HG02938 (cell line): Measurements from ENCODE around the gene MRPS25.
"Not testable (repeated sequence)": the region's sequence is repeated elsewhere in the genome, so short reads cannot be mapped to it uniquely, and the experiment has no call there.

Experiments used
- ATAC-seq: cut with Tn5 transposase; IDR thresholded peaks from one replicate; pipeline ENCODE4 v1.9.1; 2021; ENCODE audit warnings: mild to moderate bottlenecking, moderate library complexity; ENCODE audit not compliant: unreplicated experiment

The MRPS25 gene

GRCh38 chr3:15044326-15044725 lies 20.8 kb downstream of the MRPS25 start:
- ATAC-seq = no peak

GRCh38 chr3:15043408-15044171 lies 21.5 kb downstream of the MRPS25 start:
- no peak for ATAC-seq

- ATAC-seq = no peak
Measured at GRCh38 chr3:15042936-15043335, 22.2 kb downstream of the MRPS25 start.

GRCh38 chr3:15041950-15042349 lies 23.2 kb downstream of the MRPS25 start:
- ATAC-seq = no peak

GRCh38 chr3:15040844-15041243 lies 24.3 kb downstream of the MRPS25 start:
- no peak for ATAC-seq

- ATAC-seq = no peak
Measured at GRCh38 chr3:15038306-15038705, 26.8 kb downstream of the MRPS25 start.

- ATAC-seq = no peak
Measured at GRCh38 chr3:15033103-15033502, 32.0 kb downstream of the MRPS25 start.

GRCh38 chr3:15032650-15033049 lies 32.5 kb downstream of the MRPS25 start:
- ATAC-seq = no peak

GRCh38 chr3:15029625-15030024 lies 35.5 kb downstream of the MRPS25 start:
- ATAC-seq = no peak

GRCh38 chr3:15023719-15024118 lies 41.4 kb downstream of the MRPS25 start:
- ATAC-seq = no peak

GRCh38 chr3:15023249-15023648 lies 41.9 kb downstream of the MRPS25 start:
- no peak for ATAC-seq

- ATAC-seq = no peak
Measured at GRCh38 chr3:15017191-15017590, 47.9 kb downstream of the MRPS25 start.

- no peak for ATAC-seq
Measured at GRCh38 chr3:15015456-15015855, 49.7 kb downstream of the MRPS25 start.

- no peak for ATAC-seq
Measured at GRCh38 chr3:15014606-15015328, 50.3 kb downstream of the MRPS25 start.

- ATAC-seq = no peak
Measured at GRCh38 chr3:15011174-15011573, 53.9 kb downstream of the MRPS25 start.

GRCh38 chr3:15010664-15011063 lies 54.5 kb downstream of the MRPS25 start:
- ATAC-seq = no peak

GRCh38 chr3:15009167-15009566 lies 55.9 kb downstream of the MRPS25 start:
- no peak for ATAC-seq

- ATAC-seq = no peak
Measured at GRCh38 chr3:15007681-15008141, 57.4 kb downstream of the MRPS25 start.

GRCh38 chr3:14999182-14999581 lies 65.9 kb downstream of the MRPS25 start:
- not testable (repeated sequence) for ATAC-seq
